GM12892 (cell line): ENCODE data around the gene IGF2BP1.

Experiments
- POLR2A ChIP-seq: IDR thresholded peaks from 2 replicates; pipeline ENCODE4 v1.6.1; 2011; ENCODE audit warnings: low read depth, low read length, control low read depth
- POLR2AphosphoS5 ChIP-seq: IDR thresholded peaks from 2 replicates; pipeline ENCODE4 v1.6.1; 2011; ENCODE audit warnings: low read depth, low read length, control low read depth
- TAF1 ChIP-seq: IDR thresholded peaks from 2 replicates; pipeline ENCODE4 v1.6.1; 2011; ENCODE audit warnings: low read depth, mild to moderate bottlenecking, control low read depth, low read length, borderline replicate concordance

GRCh38 chr17:49078248-49078647, 81.1 kb downstream of the IGF2BP1 start:
- TF ChIP-seq TAF1 = no peak
- TF ChIP-seq POLR2AphosphoS5 = no peak
- TF ChIP-seq POLR2A = no peak
